ENCODE data around the gene CAMTA1. TPM values are rescaled to one million over a fixed set of nuclear protein-coding genes. Genes with fewer than 3 reads are reported as not detected.

CAMTA1 gene
- total and polyA plus RNA-seq, 4 donors, result 18.0 to 93.5 (median 35.8) TPM

- H3K27me3 ChIP-seq (ENCODE audit: control insufficient read depth in 4 of 4, insufficient read depth in 4 of 4, low read length in 3 of 4), result no peaks in the 10 kb centered on the region
- no peaks in the 10 kb centered on the region for H3K36me3 ChIP-seq (ENCODE audit: control insufficient read depth in 4 of 4, insufficient read depth in 3 of 4, low read depth in 1 of 4, low read length in 3 of 4)
- H3K4me3 ChIP-seq (ENCODE audit: low read depth in 1 of 3, low read length in 3 of 3), result no peak overlapping the region
- DNase-seq (ENCODE audit: low spot score), result no peak
- H3K4me1 ChIP-seq (ENCODE audit: control insufficient read depth in 4 of 4, insufficient read depth in 4 of 4, low read length in 3 of 4), result no peaks in the 10 kb centered on the region
- no peaks in the 10 kb centered on the region for H3K9me3 ChIP-seq (ENCODE audit: control insufficient read depth in 4 of 4, low read length in 3 of 4)
- no peak for TF ChIP-seq MAX (IDR thresholded peaks at IDR 0.05)
- TF ChIP-seq RAD21 (IDR thresholded peaks at IDR 0.05), result peak; percentile 84
- no peak for TF ChIP-seq ZBTB33 (IDR thresholded peaks at IDR 0.05)
- TF ChIP-seq NR2F2 (IDR thresholded peaks at IDR 0.05), result no peak
- TF ChIP-seq FOXA1 (IDR thresholded peaks at IDR 0.05), result no peak
- TF ChIP-seq SP1 (IDR thresholded peaks at IDR 0.05), result no peak
- TF ChIP-seq RXRA (IDR thresholded peaks at IDR 0.05), result no peak
- no peak for TF ChIP-seq REST (IDR thresholded peaks at IDR 0.05)
- TF ChIP-seq JUND (IDR thresholded peaks at IDR 0.05), result no peak
- TF ChIP-seq FOXA2 (IDR thresholded peaks at IDR 0.05), result no peak
- no peak for TF ChIP-seq HNF4A (conservative IDR thresholded peaks at IDR 0.05)
- peak; percentile 47 for TF ChIP-seq CTCF (IDR thresholded peaks at IDR 0.05; ENCODE audit: low read depth, low read length, missing input control)
- WGBS, result 61% methylated on average over 2 of the region's 2 CpGs
- H3K9ac ChIP-seq (ENCODE audit: low read depth in 1 of 2, low read length in 2 of 2), result no peak overlapping the region
- H3K27ac ChIP-seq (ENCODE audit: low read depth in 1 of 2, low read length in 2 of 2), result no peak overlapping the region
These were observed 8.9 kb downstream of the CAMTA1 start for GRCh38 chr1:6794164-6794563.

GRCh38 chr1:6795203-6795602 lies 9.9 kb downstream of the CAMTA1 start:
- Histone ChIP-seq H3K27ac (ENCODE audit: low read depth in 1 of 2, low read length in 2 of 2) (no peak overlapping the region), H3K27me3 (ENCODE audit: control insufficient read depth in 4 of 4, insufficient read depth in 4 of 4, low read length in 3 of 4) (no peaks in the 10 kb centered on the region), H3K36me3 (ENCODE audit: control insufficient read depth in 4 of 4, insufficient read depth in 3 of 4, low read depth in 1 of 4, low read length in 3 of 4) (no peaks in the 10 kb centered on the region), H3K4me1 (ENCODE audit: control insufficient read depth in 4 of 4, insufficient read depth in 4 of 4, low read length in 3 of 4) (no peaks in the 10 kb centered on the region), H3K4me3 (ENCODE audit: low read depth in 1 of 3, low read length in 3 of 3) (no peak overlapping the region), H3K9me3 (ENCODE audit: control insufficient read depth in 4 of 4, low read length in 3 of 4) (no peaks in the 10 kb centered on the region), H3K9ac (ENCODE audit: low read depth in 1 of 2, low read length in 2 of 2) (no peak overlapping the region)
- 94% methylated on average over 4 of the region's 4 CpGs for WGBS
- DNase-seq (ENCODE audit: low spot score), result no peak
- TF ChIP-seq TAF1 (conservative IDR thresholded peaks at IDR 0.05) (no peak), ATF3 (IDR thresholded peaks at IDR 0.05) (no peak), SP1 (IDR thresholded peaks at IDR 0.05) (no peak), GABPA (IDR thresholded peaks at IDR 0.05 in 1 of 2, conservative IDR thresholded peaks at IDR 0.05 in 1 of 2) (no peak), YY1 (IDR thresholded peaks at IDR 0.05) (no peak), FOXA1 (IDR thresholded peaks at IDR 0.05) (no peak), JUND (IDR thresholded peaks at IDR 0.05) (no peak), MAX (IDR thresholded peaks at IDR 0.05) (no peak), HNF4G (IDR thresholded peaks at IDR 0.05) (no peak), CTCF (IDR thresholded peaks at IDR 0.05; ENCODE audit: low read depth, low read length, missing input control) (no peak), HNF4A (conservative IDR thresholded peaks at IDR 0.05) (no peak), NR2F2 (IDR thresholded peaks at IDR 0.05) (no peak), ZBTB33 (IDR thresholded peaks at IDR 0.05) (no peak), RAD21 (IDR thresholded peaks at IDR 0.05) (no peak), FOXA2 (IDR thresholded peaks at IDR 0.05) (no peak)

Data from liver (tissue), 9 donors.